GM20000 (cell line): ENCODE results near the gene TYR.
"Not testable (repeated sequence)": the region's sequence is repeated elsewhere in the genome, so short reads cannot be mapped to it uniquely, and the experiment has no call there.

ENCODE experiments used
- DNase-seq: peaks from one replicate; pipeline ENCODE4 v3.0.0; 2012; ENCODE audit warnings: low spot score
- TF ChIP-seq, protein P1 (sequence below): IDR thresholded peaks from 2 replicates; pipeline ENCODE4 v1.5.1; 2012; ENCODE audit warnings: mild to moderate bottlenecking, control low read depth; ENCODE audit errors: extremely low read depth, missing control alignments

TYR gene

DNA sequence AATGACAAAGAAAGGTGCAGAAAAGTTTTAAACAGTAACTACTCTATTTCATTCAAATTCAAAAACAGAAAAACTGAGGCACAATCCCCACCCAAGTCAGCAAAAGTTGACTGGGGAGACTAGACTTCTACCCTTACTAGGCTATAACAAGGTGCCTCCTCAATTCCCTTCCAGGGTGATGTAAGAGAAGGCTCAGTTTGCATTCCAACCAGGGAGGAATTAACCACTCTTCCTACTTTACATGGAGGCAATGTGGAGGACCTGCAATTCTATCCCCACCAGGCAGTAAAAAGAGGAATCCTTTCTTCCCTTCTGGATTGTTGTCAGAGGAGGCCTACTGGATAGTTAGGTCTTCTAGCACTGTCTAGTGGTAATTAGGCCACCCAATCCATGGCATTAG lies 26.1 kb downstream of the TYR start:
- TF ChIP-seq, protein P1, sequence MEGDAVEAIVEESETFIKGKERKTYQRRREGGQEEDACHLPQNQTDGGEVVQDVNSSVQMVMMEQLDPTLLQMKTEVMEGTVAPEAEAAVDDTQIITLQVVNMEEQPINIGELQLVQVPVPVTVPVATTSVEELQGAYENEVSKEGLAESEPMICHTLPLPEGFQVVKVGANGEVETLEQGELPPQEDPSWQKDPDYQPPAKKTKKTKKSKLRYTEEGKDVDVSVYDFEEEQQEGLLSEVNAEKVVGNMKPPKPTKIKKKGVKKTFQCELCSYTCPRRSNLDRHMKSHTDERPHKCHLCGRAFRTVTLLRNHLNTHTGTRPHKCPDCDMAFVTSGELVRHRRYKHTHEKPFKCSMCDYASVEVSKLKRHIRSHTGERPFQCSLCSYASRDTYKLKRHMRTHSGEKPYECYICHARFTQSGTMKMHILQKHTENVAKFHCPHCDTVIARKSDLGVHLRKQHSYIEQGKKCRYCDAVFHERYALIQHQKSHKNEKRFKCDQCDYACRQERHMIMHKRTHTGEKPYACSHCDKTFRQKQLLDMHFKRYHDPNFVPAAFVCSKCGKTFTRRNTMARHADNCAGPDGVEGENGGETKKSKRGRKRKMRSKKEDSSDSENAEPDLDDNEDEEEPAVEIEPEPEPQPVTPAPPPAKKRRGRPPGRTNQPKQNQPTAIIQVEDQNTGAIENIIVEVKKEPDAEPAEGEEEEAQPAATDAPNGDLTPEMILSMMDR, result no peak

DNA sequence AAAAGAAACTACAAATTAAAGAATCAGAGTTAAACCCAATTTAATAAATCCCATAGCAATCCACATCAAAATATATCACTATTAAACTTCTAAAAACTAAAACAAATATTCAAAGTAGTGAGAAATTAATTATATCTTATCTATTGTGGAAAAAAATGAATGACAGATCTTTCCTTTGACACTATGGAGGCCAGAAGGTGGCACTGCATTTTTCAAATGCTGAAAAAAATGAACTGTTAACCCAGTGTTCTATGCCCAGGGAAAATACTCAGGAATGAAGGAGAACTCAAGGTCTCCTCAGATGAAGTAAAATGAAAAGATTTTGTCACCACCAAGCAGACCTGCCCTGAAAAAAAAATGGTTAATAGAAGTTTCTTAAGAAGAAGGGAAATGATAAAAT lies 27.7 kb downstream of the TYR start:
- no peak for DNase-seq
- TF ChIP-seq, protein P1, result no peak

More for the DNA sequence above, 26.1 kb downstream of the TYR start:
- DNase-seq, result no peak

DNA sequence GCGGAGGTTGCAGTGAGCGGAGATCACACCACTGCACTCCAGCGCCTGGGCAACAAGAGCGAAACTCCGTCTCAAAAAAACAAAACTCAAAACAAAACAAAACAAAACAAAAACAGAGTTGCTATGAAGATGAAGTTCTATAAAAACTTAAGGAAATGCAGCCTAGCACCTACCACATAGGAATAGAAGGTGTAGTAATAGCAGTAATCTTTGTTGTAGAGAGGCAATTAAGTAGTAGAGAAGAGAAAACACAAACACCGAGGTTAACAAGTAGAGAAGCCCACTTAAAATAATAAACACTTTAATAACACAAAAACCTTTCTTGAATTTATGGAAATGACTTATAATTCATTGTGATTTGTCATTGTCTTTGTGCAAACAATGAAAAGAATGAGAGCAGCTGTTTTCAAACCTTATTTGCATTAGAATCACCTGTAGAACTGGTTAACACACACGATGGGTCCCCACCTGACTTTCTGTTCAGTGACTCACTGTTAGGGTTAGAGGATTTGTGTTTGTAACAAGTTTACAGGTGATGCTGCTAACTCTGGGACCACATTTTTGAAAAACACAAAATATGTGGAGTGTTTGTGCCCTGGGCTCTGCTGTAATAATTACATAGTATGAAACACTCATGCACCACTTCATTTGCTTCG lies 43.1 kb downstream of the TYR start:
- DNase-seq, result no peak
- TF ChIP-seq, protein P1, result no peak

DNA sequence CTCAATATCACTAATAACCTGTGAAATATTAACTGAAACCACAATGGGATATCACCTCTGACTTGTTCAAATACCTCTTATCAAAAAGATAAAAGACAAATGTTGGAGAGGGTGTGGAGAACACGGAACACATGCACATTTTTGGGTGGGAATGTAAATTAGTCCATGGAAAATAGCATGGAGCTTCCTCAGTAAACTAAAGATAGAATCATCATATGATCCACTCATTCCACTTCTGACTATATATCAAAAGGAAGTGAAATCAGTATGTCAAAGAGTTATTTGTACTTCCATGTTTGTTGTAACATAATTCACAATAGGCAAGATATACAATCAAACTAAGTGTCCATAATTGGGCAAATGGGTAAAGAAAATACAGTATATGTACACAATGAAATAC lies 57.4 kb downstream of the TYR start:
- no peak for DNase-seq
- TF ChIP-seq, protein P1, result no peak

DNA sequence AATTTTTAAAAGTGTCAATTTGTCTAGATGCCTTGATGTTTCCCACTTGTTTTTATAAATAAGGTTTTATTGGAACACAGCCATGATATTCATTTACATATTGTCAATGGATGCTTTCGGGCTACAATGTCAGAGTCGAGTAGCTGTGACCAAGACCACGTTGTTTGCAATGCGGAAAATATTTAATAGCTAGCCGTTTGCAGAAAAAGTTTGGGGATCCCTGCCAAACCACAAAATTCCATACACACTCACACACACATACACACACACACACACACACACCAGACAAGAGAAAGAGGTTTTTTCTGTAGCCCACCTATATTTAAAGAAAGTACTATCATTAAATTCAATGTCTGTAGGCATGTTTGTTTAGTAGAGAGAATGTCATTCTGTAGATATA lies 58.3 kb downstream of the TYR start:
- TF ChIP-seq, protein P1, result no peak
- DNase-seq, result no peak

DNA sequence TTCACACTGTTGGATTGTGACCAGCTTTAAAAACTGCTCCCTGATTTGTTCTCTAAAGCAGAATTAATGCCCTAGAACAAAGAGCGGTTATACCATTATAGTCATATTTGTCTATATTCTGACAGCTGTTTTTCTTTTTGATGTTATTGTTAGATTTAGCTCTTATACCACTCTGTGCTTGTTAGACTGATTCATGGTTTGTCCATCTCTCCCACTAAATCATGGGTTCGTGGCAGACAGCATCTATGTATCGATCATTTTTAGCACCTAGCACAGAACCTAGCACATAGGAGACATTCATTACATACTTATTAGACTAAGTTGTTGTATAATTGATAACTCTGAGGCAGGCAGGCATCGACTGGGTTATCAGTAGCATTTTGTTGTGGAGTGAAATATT lies 69.3 kb downstream of the TYR start:
- DNase-seq, result not testable (repeated sequence)

DNA sequence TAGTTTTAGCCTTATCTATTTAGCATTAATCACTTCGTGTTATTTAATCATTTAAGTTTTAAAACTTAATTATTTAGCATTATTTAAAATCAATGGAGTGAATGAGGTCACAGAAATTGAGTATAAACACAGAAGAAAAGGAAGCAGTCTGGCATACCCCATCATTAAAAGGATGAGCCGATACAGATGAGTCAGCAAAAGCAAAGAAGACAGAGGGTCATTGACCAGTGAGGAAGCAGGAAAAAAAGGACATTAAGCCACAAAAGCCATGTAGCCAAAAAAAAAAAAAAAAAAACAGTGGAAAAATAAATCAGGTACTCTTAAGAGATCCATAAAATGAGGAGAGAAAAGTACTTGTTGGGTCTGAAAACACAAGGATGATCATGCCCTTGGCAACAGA lies 71.5 kb downstream of the TYR start:
- DNase-seq, result no peak
- TF ChIP-seq, protein P1, result no peak

DNA sequence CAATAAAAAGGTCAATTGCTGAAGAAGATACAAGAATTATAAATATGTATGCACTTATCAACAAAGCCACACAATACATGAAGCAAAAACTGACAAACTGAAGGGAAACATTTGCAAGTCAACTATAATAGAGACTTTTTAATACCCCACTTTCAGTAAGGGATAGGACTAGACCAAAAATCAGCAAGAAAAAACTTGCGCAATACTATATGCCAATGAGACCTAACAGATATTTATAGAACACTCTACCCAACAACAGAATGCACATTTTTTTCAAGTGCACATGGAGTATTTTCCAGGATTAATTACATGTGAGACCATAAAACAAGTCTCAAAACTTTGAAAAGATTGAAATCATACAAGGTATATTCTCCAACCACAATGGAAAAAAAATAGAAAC lies 83.8 kb downstream of the TYR start:
- DNase-seq, result not testable (repeated sequence)
